ENCODE data around the gene APEH. TPM values are rescaled to one million over a fixed set of nuclear protein-coding genes. Genes with fewer than 3 reads are reported as not detected.
A peak's percentile ranks its signal among the peaks of the same experiment; 100 is the strongest.
"Not testable (repeated sequence)": the region's sequence is repeated elsewhere in the genome, so short reads cannot be mapped to it uniquely, and the experiment has no call there.

Gene APEH
- total RNA-seq, 2 donors from 2014 or later, result 51.8 to 52.5 TPM

DNA sequence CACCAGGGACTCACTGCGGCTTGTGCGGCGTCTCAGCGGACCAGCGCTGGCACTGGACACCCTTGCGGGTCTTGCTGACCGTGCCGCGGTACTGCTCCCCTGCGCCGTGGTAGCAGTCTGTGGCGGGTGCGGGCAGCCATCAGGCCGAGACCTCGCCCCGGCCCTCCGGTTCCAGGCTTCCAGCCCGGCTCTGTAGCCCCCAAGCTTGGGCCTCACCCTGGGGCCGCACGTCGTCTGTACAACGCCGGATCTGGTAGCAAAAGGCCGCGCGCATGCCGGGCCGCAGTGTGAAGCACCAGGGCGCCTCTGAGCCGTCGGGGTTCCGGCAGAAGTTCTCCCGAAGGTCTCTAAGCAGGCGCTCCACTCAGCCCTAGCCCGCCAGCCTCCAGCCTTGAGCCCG, 11.7 kb downstream of the APEH start:
- DNase-seq (ENCODE audit: low spot score); intact Hi-C loops (cut with DNase I): not testable (repeated sequence)

DNA sequence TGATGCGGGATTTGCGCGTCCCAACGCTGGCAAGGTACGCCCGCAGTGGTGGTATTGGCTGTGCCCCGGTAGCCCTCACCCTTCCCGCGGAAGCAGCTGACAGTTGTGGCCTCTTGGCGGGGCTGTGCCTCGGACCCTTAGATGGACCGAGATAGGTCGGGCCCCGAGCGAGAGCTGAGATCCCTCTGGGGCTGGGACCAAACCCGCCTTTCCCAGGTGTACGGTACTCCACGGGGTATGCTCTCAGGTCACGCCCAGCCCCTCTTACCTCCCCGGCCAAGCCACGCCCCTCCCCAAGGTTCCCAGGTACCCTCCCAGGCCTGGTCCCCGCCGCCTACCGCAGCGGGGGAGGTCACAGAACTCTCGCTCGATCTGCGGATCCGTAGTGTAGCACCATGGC, 12.2 kb downstream of the APEH start:
- intact Hi-C loops (cut with DNase I); DNase-seq (ENCODE audit: low spot score): not testable (repeated sequence)

DNA sequence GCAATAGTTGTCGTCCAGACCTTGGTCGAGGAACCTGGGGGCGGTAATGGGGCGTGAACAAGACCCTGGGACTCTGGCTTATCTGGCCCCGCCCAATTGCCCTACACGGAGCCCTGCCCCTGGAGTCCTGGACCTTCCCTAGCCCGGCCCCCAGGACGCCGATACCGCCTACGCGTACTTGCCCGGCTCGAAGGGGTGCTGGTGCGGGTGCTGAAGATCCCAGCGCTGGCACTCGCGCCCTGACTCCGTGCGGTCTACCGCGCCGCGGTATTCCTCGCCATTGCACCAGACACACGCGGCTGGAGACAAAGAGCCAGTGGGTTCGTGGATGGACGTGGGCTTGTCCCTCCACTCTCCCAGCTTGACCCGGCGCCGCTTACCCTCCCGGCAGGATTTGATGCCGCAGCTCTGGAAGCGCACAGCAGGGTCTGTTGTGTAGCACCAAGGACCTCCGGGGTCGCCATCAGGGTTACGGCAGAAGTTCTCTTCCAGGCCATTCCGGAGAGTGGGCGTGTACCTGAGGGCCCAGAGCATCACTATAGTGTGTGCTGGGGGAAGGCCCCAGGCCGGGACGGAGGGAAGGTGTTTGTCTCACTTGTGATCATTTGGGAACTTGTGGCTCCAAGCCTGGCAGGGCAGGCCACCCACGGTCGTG, 12.7 kb downstream of the APEH start:
- DNase-seq (ENCODE audit: low spot score); intact Hi-C loops (cut with DNase I): not testable (repeated sequence)

DNA sequence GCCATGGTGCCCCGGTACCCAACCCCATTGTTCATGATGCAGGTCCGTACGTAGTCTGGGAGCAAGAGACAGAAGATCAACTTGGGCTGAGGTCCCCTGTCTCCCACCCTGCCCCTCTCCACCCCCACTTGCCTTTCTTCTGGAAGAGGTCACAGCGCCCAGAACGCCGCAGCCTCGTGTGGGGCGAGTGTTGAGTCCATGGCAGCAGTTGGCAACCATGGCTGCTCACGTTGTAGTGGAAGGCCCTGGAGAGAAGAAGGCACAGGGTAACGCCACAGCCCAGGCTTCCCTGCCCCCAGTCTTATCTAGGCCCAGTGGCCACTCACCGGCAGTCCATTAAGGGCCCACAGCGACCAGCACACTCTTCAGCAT, 13.3 kb downstream of the APEH start:
- intact Hi-C loops (cut with DNase I), result not testable (repeated sequence)

DNA sequence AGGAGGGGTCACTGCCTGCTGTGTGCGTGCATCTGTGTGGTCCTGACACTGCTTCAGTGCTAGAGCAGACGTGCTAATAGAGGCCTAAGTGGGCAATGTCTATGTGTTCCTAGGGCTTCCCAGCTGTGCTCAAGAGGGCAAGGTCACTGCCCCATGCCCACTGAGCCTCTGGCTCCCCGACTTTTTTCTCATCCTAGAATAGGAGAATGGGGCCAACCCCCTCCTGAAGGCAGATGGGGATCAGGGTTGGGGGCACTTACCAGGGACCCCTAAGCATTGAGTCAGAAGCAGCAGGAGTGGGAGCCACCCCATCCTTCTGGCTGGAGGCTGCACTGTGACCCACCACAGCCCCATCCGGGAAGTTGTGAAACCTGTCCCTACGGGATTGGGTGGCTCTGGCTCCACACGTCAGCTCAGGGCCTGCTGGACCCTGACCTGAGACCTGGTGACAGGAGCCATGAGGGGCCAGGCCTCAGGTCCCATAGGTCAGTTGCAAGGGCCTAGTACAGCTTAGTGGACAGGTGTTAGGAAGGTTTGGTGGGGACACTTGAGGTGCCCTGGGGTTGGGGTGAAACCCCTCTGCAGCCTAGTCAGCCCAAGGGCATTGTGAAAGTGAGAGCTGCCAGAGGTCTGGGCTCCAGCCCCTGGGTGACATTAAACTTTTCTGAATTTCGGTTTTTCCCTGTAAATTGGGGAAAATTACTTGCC, 14.3 kb downstream of the APEH start:
- DNase-seq (ENCODE audit: low spot score); intact Hi-C loops (cut with DNase I): not testable (repeated sequence)

More for the DNA sequence above, 13.3 kb downstream of the APEH start:
- not testable (repeated sequence) for DNase-seq (ENCODE audit: low spot score)

DNA sequence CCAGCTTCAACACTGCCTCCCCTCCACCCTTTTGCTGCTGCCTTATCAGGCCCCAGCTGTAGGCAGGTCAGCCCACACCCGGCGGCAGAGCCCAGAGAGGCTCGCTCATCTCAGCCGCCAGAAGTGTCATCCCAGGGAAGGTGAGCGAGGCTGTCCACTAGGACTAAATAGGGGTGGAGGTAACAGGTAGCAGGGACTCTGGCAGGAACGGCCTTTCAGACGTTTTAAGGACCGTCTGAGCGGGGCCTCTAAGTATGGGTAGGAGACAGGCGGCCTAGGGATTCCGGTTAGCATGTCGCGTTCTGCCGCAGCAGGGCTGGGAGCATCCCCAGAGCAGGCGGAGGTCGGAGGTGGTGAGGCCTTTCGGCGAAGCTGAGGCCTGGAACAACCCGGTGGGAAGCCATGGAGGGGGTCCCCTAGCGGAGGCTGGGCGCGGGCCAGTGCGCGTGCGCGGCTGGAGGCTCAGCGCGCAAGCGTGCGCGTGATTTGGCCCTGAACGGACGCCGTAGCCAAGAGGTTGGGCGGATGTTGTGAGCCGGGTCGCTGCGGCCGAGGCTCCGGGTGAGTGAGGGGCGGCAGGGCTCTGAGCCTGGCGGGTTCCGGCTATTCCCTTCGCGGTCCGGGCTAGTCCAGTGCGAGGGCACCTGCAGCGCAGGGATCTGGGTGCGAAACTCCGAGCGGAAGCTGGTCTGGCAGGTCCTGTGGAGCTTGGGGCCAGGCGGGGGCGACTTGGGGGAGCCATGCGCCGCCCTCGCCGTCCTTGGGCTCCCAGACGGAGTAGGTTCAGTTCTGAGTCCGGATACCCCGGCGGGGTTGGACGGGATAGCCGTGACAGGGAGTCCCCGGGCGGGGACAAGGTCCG, 15.1 kb downstream of the APEH start, which contains the start of the genes MST1 and RNF123:
TSS of gene MST1 (minus strand) at position 429 of the 862 bp plus-strand sequence. CDS start 783 bp downstream, outside the sequence.
TSS of gene RNF123 (plus strand) at position 512 of the 862 bp plus-strand sequence. CDS start 1,609 bp downstream, outside the sequence.
- peak; percentile 97 for DNase-seq (ENCODE audit: low spot score)
- intact Hi-C loops (cut with DNase I), result no loop called here

DNA sequence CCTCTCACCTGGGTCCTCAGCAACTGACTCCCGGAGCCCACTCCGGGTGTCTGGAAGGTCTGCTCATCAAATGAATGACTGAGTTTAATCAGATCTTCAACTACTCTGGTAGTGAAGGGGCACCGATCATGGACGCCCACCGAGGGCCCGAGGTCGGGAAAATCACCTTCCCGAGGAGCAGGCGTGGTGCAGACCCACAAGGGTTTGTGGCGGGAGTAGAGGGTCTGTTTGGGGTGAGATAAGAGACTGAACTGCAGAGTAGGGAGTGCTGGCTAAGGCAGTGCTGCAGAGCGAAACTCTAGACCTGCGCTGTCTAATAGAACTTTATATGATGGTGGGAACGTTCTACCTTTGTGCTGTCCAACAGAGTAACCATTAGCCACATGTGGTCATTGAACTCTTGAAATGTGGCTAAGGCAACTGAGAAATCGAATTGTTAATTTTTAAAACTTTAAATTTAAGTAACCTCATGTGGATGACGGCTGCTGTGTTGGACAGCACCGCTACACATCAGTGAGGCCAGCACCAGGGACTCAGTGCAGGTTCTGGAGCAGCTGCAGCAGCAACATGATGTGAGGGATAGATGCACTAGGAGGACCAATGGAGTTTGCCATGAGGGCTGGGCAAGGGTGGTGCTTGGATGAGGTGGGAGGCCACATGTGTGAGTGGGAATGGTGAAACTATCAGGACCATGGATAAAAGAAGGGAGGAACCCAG, 15.9 kb downstream of the APEH start:
- DNase-seq (ENCODE audit: low spot score); intact Hi-C loops (cut with DNase I): not testable (repeated sequence)

DNA sequence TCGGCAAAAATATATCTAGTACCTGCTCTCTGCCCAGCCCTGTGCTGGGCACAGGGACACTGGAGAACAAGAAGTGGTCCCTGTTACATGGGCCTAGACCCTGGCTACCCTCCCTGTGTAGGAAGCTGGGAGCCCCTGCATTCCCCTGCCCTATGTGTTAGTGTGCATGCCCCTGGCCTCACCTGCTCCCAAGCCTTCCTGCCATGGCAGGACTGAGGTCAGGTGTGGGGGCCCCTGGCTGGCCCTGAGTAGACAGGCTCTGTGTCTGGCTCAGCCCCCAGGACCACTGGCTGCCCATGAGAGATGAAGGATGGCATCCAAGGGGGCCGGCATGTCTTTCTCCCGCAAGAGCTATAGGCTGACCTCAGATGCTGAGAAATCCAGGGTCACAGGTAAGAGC, 16.7 kb downstream of the APEH start:
- DNase-seq (ENCODE audit: low spot score); intact Hi-C loops (cut with DNase I): not testable (repeated sequence)

DNA sequence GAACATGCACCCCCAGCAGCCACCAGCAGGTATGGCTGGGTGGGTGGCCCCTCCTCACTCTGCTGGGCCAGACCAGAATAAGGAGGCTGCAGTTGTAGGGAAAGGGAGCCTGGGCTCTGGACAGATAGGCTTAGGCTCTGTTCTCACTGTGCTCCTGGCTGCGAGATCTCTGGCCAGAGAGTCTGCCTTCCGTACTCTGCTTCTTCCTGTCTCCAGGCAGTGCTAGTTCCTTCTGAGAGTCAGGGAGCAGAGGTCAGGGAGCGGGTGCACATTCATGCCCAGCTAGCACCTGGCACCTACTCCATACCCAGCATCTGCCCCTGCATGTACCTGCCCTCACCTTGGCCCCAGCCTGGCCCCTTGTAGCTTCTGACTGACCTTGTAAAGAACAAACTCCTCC, 17.3 kb downstream of the APEH start:
- DNase-seq (ENCODE audit: low spot score); intact Hi-C loops (cut with DNase I): not testable (repeated sequence)

DNA sequence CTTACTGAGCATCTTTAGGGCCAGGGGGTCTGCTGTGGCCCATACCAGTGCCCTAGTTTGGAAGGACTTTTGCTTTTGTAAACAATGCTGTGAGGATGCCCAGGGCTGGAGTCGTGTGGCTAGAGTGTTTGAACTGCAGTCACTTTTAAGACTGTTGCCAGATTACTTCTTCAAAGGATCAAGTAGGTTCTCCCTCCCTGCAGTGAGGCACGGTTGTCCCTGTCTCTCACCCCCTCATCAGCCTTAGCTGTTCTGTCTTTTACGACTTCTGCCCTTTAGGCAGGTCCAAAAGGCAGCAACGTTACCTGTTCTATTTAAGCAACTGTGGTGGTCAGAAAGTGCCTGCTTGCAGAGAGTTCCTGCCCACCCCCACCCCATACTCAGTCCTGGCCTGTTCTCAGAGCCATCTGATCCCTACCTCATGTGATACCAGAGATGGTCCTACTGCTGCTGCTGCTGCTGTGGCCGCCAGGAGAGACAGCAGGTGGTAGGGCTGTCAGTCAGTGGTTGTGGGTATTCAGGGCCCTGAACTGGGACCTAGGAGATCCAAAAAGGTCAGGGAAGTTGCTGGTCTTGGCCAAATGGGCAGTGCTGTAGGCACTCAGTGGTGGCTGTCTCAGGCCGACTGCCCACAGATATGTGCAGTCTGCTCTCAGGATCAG, 20.4 kb downstream of the APEH start:
- DNase-seq (ENCODE audit: low spot score); intact Hi-C loops (cut with DNase I): not testable (repeated sequence)

DNA sequence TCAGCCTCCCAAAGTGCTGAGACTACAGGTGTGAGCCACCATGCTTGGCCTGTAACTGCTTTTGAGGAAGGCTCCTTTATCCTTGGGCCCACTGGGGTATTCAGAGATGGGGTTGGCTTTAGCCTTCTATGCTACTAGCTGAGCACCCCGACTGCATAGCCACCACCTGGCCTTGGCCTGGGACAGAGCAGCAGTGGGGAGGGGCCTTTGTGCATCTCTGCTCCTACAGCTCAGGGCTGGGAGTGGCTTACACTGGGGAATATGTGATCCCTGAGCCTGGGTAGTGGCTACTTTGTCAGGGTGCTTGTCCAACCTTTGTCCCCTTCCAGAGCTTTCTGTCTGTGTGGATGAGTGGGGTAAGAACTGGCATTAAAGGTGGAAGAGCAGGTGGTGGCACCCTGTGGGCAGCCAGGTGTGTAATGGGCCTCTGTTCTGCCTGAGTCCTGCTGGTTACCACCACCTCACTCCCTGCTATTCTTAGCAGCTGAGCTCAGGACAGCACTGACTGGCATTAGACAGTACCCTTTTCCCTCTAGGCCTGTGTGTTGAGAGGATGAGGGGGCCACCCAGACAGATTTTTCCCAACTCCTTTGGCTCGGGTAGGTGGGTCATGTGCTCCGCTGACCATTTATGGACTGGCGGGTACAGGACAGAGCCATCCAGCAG, 21.3 kb downstream of the APEH start:
- DNase-seq (ENCODE audit: low spot score); intact Hi-C loops (cut with DNase I): not testable (repeated sequence)

DNA sequence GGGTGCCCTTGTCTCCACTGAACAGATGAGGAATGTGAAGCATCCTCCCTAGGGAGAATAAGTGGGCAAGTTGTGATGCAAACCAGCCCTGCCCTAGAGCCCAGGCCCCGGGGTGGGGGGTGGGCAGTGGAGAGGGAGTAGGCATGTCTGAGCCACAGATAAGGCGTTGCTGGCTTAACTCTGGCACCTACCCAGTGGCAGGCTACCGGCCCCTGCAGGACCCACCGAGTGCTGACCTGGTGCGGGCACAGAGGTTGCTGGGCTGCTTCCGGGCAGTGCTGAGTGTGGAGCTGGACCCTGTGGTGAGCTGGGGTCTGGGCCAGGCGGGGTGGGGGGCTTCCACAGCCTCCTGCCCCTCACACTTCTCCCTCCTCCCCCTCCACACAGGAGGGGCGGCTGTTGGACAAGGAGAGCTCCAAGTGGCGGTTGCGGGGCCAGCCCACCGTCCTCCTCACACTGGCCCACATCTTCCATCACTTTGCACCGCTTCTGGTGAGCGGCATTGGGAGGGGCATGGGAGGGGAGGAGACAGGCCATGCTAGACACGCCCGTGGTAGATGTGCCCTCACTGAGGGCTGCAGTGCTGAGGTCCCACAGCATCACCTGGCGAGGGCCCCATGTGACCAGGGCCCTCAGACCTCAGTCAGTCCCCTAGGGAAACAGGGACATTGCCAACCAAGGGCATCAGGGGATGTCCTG, 25.3 kb downstream of the APEH start:
- intact Hi-C loops (cut with DNase I), result no loop called here

DNA sequence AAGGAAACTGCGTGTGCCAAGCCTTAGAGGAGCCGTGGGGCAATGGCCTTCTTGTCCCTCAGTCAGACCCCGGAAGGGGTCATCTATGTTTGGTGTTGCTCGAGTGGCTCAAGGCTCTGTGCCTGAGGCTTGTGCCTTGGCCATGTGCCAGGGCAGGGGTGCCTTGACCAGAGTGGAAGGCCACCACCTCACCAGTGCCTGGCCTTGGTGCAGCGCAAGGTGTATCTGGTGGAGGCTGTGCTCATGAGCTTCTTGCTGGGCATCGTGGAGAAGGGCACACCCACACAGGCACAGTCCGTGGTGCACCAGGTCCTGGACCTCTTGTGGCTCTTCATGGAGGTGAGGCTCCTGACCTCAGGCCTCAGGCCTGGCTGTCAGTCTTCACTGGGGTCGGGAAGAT, 25.9 kb downstream of the APEH start:
- intact Hi-C loops (cut with DNase I), result loop anchor here in 1 of 2 donors (5.0 to 10.0 kb wide), 2 partner anchors 142 to 205 kb away; partner anchors contain the start of gene MST1R
- no peak for DNase-seq (ENCODE audit: low spot score)

More for the DNA sequence above, 25.3 kb downstream of the APEH start:
- no peak for DNase-seq (ENCODE audit: low spot score)

DNA sequence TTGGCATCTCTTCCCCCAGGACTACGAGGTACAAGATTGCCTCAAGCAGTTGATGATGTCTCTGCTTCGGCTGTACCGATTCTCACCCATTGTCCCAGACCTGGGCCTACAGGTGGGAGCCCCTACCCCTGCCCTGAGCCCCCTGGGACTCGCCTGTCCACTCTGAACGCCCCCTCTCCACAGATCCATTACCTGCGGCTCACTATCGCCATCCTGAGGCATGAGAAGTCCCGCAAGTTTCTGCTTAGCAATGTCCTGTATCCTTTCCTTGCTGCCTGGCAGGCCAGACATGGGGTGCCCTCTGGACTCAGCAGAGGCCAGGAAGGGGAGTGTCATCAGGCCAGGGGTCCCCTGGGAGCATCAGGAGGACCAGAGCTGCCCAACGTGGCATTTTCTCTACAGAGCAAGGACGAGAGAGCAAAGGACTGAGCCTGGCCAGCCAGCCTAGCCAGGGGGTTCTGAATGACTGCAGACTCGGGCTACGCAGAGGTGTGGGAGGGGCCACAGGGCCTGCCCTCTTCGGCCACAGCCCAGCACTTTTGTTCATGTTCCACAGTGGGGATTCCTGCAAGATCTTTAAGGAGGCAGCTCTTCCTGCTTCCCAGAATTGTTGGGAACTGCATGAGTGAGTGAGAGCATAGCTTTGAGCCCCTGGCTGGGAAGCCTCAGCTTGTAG, 26.4 kb downstream of the APEH start:
- DNase-seq (ENCODE audit: low spot score), result no peak
- intact Hi-C loops (cut with DNase I), result loop anchor here in 1 of 2 donors (5.0 to 10.0 kb wide), 2 partner anchors 142 to 204 kb away; partner anchors contain the start of gene MST1R

DNA sequence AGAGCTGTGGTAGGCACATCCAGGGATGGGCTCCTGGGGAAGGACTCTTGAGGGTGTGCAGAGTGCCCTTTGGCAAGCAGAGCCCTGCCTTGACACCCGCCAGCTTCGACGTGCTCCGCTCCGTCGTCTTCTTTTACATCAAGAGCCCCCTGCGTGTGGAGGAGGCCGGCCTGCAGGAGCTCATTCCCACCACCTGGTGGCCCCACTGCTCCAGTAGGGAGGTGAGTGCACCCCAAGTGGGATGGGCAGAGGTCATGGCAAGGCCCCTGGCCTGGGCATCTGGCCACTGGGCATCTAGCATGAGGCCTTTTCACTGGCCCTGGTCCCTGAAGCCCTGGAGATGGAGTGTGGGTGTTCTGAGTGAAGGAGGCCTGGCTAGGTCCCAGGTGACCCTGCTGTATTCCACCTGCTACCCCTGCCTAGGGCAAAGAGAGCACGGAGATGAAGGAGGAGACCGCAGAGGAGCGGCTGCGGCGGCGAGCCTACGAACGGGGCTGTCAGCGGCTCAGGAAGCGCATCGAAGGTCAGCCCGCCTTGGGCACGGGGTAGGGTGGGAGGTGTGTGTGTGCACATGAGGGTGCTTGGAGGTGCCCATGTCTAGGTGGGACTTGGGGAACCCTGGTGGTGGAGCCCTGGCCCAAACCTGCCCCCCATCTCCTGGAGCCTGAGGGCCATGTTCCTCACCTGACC, 27.4 kb downstream of the APEH start:
- intact Hi-C loops (cut with DNase I), result loop anchor here in 1 of 2 donors (5.0 to 10.0 kb wide), 2 partner anchors 141 to 203 kb away; partner anchors contain the start of gene MST1R
- no peak for DNase-seq (ENCODE audit: low spot score)

DNA sequence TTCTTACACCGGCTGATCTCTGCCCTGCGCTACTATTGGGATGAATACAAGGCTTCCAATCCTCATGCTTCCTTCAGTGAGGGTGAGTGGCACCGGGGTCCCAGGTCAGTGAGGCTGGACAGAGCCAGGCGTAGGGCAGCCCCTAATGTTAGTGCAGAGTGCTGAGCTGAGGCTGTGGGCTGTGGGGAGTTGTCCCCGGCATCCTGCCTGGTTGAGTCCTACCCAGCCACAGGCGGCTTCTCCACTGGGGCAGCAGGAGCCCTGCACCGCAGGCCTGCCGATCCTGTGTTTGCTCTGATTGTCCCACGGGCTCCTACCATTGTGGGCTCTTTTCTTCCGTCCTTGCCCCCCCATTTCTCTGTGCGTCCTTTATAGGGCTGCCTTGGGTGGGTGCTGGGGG, 28.5 kb downstream of the APEH start:
- DNase-seq (ENCODE audit: low spot score), result no peak
- intact Hi-C loops (cut with DNase I), result loop anchor here in 1 of 2 donors (5.0 to 10.0 kb wide), 2 partner anchors 140 to 202 kb away; partner anchors contain the start of gene MST1R
